Endothelial cell (in vitro differentiated cells): ENCODE data around the gene BUB3. TPM values are rescaled to one million over a fixed set of nuclear protein-coding genes. Genes with fewer than 3 reads are reported as not detected.

Experiments used
- DNase-seq: peaks from one replicate; pipeline ENCODE4 v3.0.0; 2021; ENCODE audit warnings: low spot score
- H3K27ac Mint-ChIP-seq: one replicate; pipeline ENCODE4 v1.8.0; 2021; ENCODE audit warnings: mixed read lengths, inconsistent platforms; ENCODE audit not compliant: unreplicated experiment
- H3K27me3 Mint-ChIP-seq: one replicate; pipeline ENCODE4 v1.8.0; 2021; ENCODE audit warnings: mild to moderate bottlenecking, moderate library complexity, mixed read lengths, inconsistent platforms; ENCODE audit not compliant: unreplicated experiment
- H3K36me3 Mint-ChIP-seq: one replicate; pipeline ENCODE4 v1.8.0; 2021; ENCODE audit warnings: mild to moderate bottlenecking, low read depth, mixed read lengths, inconsistent platforms; ENCODE audit not compliant: unreplicated experiment
- H3K4me1 Mint-ChIP-seq: one replicate; pipeline ENCODE4 v1.8.0; 2021; ENCODE audit warnings: mild to moderate bottlenecking, mixed read lengths, inconsistent platforms; ENCODE audit not compliant: unreplicated experiment
- H3K4me3 Mint-ChIP-seq: one replicate; pipeline ENCODE4 v1.8.0; 2021; ENCODE audit warnings: mild to moderate bottlenecking, mixed read lengths, inconsistent platforms; ENCODE audit not compliant: unreplicated experiment
- H3K9me3 Mint-ChIP-seq: one replicate; pipeline ENCODE4 v1.8.0; 2021; ENCODE audit warnings: mixed read lengths, inconsistent platforms; ENCODE audit not compliant: unreplicated experiment
- total RNA-seq: library from RNA; stranded (reverse); fragmentation: NEBNext Ultra II Directional; extraction: Animal tissue kit (Norgen Biotek cat#: 25700); gene quantifications from one replicate; pipeline ENCODE4 v1.2.1, GENCODE V29; 2021; ENCODE audit not compliant: unreplicated experiment
- TF ChIP-seq, protein P1 (sequence below): fragments of 200-600 bp; sonication (generic); IDR thresholded peaks from one replicate; pipeline ENCODE4 v1.5.0; 2021; ENCODE audit warnings: antibody characterized with exemption; ENCODE audit not compliant: unreplicated experiment

Gene BUB3
- total RNA-seq, 1 donor from 2014 or later: 107 TPM

GRCh38 chr10:123154711-123155505, 706 bp downstream of the BUB3 start:
- Mint-ChIP-seq H3K36me3 (peaks cover 9% of the 10 kb centered on the region), H3K27ac (peak overlapping the region; percentile 72), H3K9me3 (no peaks in the 10 kb centered on the region), H3K27me3 (peaks cover 6% of the 10 kb centered on the region), H3K4me1 (peaks cover 29% of the 10 kb centered on the region), H3K4me3 (peak overlapping the region; percentile 99)
- TF ChIP-seq, protein P1, sequence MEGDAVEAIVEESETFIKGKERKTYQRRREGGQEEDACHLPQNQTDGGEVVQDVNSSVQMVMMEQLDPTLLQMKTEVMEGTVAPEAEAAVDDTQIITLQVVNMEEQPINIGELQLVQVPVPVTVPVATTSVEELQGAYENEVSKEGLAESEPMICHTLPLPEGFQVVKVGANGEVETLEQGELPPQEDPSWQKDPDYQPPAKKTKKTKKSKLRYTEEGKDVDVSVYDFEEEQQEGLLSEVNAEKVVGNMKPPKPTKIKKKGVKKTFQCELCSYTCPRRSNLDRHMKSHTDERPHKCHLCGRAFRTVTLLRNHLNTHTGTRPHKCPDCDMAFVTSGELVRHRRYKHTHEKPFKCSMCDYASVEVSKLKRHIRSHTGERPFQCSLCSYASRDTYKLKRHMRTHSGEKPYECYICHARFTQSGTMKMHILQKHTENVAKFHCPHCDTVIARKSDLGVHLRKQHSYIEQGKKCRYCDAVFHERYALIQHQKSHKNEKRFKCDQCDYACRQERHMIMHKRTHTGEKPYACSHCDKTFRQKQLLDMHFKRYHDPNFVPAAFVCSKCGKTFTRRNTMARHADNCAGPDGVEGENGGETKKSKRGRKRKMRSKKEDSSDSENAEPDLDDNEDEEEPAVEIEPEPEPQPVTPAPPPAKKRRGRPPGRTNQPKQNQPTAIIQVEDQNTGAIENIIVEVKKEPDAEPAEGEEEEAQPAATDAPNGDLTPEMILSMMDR: no peak
- DNase-seq: peak; percentile 51

- Mint-ChIP-seq H3K4me1 (peaks cover 29% of the 10 kb centered on the region), H3K36me3 (peaks cover 9% of the 10 kb centered on the region), H3K27me3 (peaks cover 2% of the 10 kb centered on the region), H3K27ac (no peak overlapping the region), H3K9me3 (no peaks in the 10 kb centered on the region), H3K4me3 (no peak overlapping the region)
- TF ChIP-seq, protein P1: no peak
- no peak for DNase-seq
Observed at GRCh38 chr10:123156078-123156477, 1.9 kb downstream of the BUB3 start.

GRCh38 chr10:123157210-123157609, 3.0 kb downstream of the BUB3 start:
- H3K36me3 Mint-ChIP-seq: peaks cover 16% of the 10 kb centered on the region
- no peak overlapping the region for H3K4me3 Mint-ChIP-seq
- no peak overlapping the region for H3K27ac Mint-ChIP-seq
- TF ChIP-seq, protein P1: no peak
- H3K4me1 Mint-ChIP-seq: peaks cover 23% of the 10 kb centered on the region
- no peak for DNase-seq
- H3K9me3 Mint-ChIP-seq: no peaks in the 10 kb centered on the region
- H3K27me3 Mint-ChIP-seq: peaks cover 2% of the 10 kb centered on the region

DNA sequence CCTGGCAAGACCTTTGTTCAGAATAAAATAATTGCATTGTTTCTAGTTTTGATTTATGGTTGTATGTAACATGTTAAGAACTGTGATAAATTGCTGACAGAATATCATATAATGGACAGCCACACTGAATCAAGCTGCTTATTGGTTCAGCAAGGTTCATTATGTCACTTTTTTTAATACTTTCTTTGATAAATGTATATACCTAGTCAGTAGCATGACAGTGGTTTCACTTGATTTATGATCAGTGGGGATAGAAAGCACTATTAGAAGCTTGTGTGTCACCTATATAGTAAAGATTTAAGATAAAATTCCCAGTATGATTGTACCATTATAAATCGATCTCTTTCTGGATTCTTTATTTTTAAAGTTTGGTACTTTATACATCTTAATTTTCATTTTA, 4.5 kb downstream of the BUB3 start:
- no peak overlapping the region for H3K27ac Mint-ChIP-seq
- peaks cover 2% of the 10 kb centered on the region for H3K27me3 Mint-ChIP-seq
- peaks cover 16% of the 10 kb centered on the region for H3K36me3 Mint-ChIP-seq
- H3K9me3 Mint-ChIP-seq: no peaks in the 10 kb centered on the region
- H3K4me1 Mint-ChIP-seq: peaks cover 19% of the 10 kb centered on the region
- TF ChIP-seq, protein P1: no peak
- no peak overlapping the region for H3K4me3 Mint-ChIP-seq
- no peak for DNase-seq

DNA sequence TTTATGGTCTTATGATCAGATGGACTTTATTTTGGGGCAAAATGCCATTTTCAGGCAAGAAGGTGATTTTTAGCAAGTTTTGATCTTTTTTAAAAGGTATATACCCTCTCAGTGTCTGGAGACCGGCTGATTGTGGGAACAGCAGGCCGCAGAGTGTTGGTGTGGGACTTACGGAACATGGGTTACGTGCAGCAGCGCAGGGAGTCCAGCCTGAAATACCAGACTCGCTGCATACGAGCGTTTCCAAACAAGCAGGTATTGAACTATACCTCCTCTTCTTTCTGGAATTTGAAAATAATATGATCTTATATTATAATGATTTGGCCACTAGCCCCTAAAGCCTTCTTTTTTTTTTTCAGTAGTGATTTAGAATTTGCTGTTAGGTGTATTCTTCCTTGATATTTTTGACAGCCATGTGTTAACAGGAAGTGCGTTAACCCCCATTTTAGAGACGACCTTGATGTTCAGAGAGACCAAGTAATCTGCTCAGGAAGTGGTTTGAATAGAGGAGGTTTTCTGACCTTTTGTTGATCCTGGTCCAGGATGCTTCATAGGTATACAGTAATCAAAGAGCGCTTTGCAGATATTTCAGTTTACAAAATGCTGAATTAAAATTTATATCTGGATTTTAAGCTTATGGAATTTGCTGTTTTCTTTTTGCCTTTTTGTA, 6.2 kb downstream of the BUB3 start:
- H3K4me1 Mint-ChIP-seq: peaks cover 9% of the 10 kb centered on the region
- H3K27ac Mint-ChIP-seq: no peak overlapping the region
- no peak for DNase-seq
- H3K4me3 Mint-ChIP-seq: no peak overlapping the region
- H3K9me3 Mint-ChIP-seq: no peaks in the 10 kb centered on the region
- peaks cover 20% of the 10 kb centered on the region for H3K36me3 Mint-ChIP-seq
- TF ChIP-seq, protein P1: no peak
- H3K27me3 Mint-ChIP-seq: no peaks in the 10 kb centered on the region
